ENCODE measurements around the gene ORM2. TPM values are rescaled to one million over a fixed set of nuclear protein-coding genes. Genes with fewer than 3 reads are reported as not detected.
"Not testable (repeated sequence)": the region's sequence is repeated elsewhere in the genome, so short reads cannot be mapped to it uniquely, and the experiment has no call there.

The ORM2 gene
- total RNA-seq, 1 donor from 2014 or later = 0.32 TPM

GRCh38 chr9:114325684-114326254 lies 3.9 kb upstream of the ORM2 start:
- DNase-seq (ENCODE audit: low spot score); intact Hi-C loops (cut with DNase I): not testable (repeated sequence)

GRCh38 chr9:114327749-114328148 lies 1.9 kb upstream of the ORM2 start:
- no peak for DNase-seq (ENCODE audit: low spot score)
- intact Hi-C loops (cut with DNase I) = no loop called here

GRCh38 chr9:114328357-114328820 lies 1.3 kb upstream of the ORM2 start:
- DNase-seq (ENCODE audit: low spot score); intact Hi-C loops (cut with DNase I): not testable (repeated sequence)

- DNase-seq (ENCODE audit: low spot score) = not testable (repeated sequence)
These were observed 588 bp upstream of the ORM2 start for GRCh38 chr9:114328937-114329624.

GRCh38 chr9:114330636-114331035 lies 967 bp downstream of the ORM2 start:
- no peak for DNase-seq (ENCODE audit: low spot score)
- intact Hi-C loops (cut with DNase I) = no loop called here

More at GRCh38 chr9:114328937-114329624, 588 bp upstream of the ORM2 start:
- intact Hi-C loops (cut with DNase I) = not testable (repeated sequence)

- DNase-seq (ENCODE audit: low spot score); intact Hi-C loops (cut with DNase I): not testable (repeated sequence)
These were observed 1.8 kb downstream of the ORM2 start for GRCh38 chr9:114331229-114332195.

- DNase-seq (ENCODE audit: low spot score); intact Hi-C loops (cut with DNase I): not testable (repeated sequence)
These were observed 2.9 kb downstream of the ORM2 start for GRCh38 chr9:114332474-114333040.

- DNase-seq (ENCODE audit: low spot score); intact Hi-C loops (cut with DNase I): not testable (repeated sequence)
These were observed 4.0 kb downstream of the ORM2 start for GRCh38 chr9:114333718-114334117.

- DNase-seq (ENCODE audit: low spot score) = no peak
- intact Hi-C loops (cut with DNase I) = no loop called here
These were observed 4.8 kb downstream of the ORM2 start for GRCh38 chr9:114334490-114334889.

GRCh38 chr9:114335745-114336144 lies 6.1 kb downstream of the ORM2 start:
- DNase-seq (ENCODE audit: low spot score) = no peak
- intact Hi-C loops (cut with DNase I) = no loop called here

- DNase-seq (ENCODE audit: low spot score) = no peak
- intact Hi-C loops (cut with DNase I) = no loop called here
These were observed 6.5 kb downstream of the ORM2 start for GRCh38 chr9:114336157-114336556.

- intact Hi-C loops (cut with DNase I) = no loop called here
- DNase-seq (ENCODE audit: low spot score) = no peak
These were observed 7.2 kb downstream of the ORM2 start for GRCh38 chr9:114336699-114337395.

- intact Hi-C loops (cut with DNase I) = no loop called here
- no peak for DNase-seq (ENCODE audit: low spot score)
These were observed 8.5 kb downstream of the ORM2 start for GRCh38 chr9:114338187-114338586.

GRCh38 chr9:114339130-114339908 lies 9.7 kb downstream of the ORM2 start:
- DNase-seq (ENCODE audit: low spot score) = no peak
- intact Hi-C loops (cut with DNase I) = no loop called here

- intact Hi-C loops (cut with DNase I) = no loop called here
- DNase-seq (ENCODE audit: low spot score) = no peak
These were observed 11.6 kb downstream of the ORM2 start for GRCh38 chr9:114341152-114341830.

- intact Hi-C loops (cut with DNase I) = no loop called here
- no peak for DNase-seq (ENCODE audit: low spot score)
These were observed 12.3 kb downstream of the ORM2 start for GRCh38 chr9:114341991-114342390.

GRCh38 chr9:114342755-114343440 lies 13.2 kb downstream of the ORM2 start:
- intact Hi-C loops (cut with DNase I) = no loop called here
- DNase-seq (ENCODE audit: low spot score) = no peak

Measured in cardiac septum (tissue), 1 donor.